ENCODE measurements around the gene IVD. TPM values are rescaled to one million over a fixed set of nuclear protein-coding genes. Genes with fewer than 3 reads are reported as not detected.

Gene IVD
- total and polyA plus RNA-seq, 8 donors = 23.8 to 41.3 (median 30.1) TPM

DNA sequence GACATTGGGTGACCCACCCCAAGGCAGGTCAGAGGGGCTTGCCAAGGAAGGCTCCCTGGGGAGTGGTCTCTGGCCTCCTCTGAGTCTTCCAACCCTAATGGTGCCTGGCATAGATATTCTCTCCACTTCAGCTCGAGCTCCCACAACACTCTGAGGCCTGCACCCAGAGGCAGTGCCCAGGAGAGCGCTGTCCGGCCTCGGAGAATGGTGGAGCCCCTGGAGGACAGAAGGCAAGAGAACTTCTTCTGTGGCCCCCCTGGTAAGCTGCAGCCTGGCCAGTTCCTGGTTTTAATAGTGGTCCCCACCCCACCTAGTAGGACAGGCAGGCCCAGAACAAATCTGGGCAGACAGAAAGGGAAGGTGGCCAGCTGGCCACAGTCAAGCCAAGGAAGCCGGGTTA lies 40.6 kb upstream of the IVD start:
- ATAC-seq (no peak), FAIRE-seq (no peak), DNase-seq (no peak)
- Histone ChIP-seq H3K27me3 (no peaks in the 10 kb centered on the region), H3K9me3 (no peaks in the 10 kb centered on the region), H3K36me3 (no peaks in the 10 kb centered on the region), H3K27ac (no peak overlapping the region), H3K4me1 (peaks cover 6 to 8% (median 8%) of the 10 kb centered on the region in 3 donors), H3K4me3 (no peak overlapping the region)
- 91 to 95% methylated on average over 5 of the region's 5 CpGs for WGBS, 2 donors
- intact Hi-C loops (cut with DNase I) = no loop called here
- TF ChIP-seq, protein P1, sequence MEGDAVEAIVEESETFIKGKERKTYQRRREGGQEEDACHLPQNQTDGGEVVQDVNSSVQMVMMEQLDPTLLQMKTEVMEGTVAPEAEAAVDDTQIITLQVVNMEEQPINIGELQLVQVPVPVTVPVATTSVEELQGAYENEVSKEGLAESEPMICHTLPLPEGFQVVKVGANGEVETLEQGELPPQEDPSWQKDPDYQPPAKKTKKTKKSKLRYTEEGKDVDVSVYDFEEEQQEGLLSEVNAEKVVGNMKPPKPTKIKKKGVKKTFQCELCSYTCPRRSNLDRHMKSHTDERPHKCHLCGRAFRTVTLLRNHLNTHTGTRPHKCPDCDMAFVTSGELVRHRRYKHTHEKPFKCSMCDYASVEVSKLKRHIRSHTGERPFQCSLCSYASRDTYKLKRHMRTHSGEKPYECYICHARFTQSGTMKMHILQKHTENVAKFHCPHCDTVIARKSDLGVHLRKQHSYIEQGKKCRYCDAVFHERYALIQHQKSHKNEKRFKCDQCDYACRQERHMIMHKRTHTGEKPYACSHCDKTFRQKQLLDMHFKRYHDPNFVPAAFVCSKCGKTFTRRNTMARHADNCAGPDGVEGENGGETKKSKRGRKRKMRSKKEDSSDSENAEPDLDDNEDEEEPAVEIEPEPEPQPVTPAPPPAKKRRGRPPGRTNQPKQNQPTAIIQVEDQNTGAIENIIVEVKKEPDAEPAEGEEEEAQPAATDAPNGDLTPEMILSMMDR (IDR thresholded peaks at IDR 0.05) = no peak

DNA sequence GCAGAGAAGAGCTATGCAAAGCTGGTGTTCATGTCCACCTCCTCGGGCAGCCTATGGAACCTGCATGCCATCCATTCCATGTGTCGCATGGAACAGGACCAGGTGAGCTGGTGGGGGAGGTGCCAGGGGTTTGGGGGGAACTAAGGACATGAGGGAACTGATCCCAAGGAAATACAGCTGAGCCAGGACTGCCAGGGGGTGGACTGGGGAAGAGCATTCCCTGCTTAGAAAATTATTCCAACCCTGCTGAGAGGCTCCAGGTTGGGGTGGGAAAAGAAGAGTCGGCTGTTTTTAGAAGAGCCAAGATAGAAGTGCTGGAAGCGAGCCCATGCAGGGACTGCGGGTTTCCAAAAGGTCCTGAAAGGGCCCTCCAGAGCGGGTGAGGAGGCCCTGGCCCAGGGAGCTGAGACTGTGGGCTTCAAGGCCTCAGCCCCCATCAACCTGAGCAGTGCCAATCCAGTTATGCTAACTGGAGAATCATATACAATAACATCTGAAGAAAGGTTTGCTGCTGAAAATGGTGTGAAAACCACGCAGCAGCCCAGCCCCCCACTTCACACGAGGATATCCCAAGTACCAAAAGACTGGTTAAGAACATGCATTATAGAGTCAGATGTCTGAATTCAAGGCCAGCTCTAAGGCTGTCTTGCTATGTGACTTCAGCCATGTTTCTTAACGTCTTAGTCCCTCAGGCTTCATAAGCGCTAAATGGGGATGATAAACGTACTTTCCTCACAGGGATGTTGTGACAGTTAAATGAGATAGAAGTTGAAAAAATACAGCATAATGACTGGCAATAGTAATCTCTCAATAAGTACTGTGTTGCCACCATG lies 39.8 kb upstream of the IVD start:
- TF ChIP-seq, protein P1 (IDR thresholded peaks at IDR 0.05) = no peak
- Histone ChIP-seq H3K9me3 (no peaks in the 10 kb centered on the region), H3K4me3 (no peak overlapping the region), H3K27ac (no peak overlapping the region), H3K4me1 (peaks cover 6 to 8% (median 8%) of the 10 kb centered on the region in 3 donors), H3K36me3 (no peaks in the 10 kb centered on the region), H3K27me3 (no peaks in the 10 kb centered on the region)
- intact Hi-C loops (cut with DNase I) = no loop called here
- DNase-seq (no peak), ATAC-seq (no peak), FAIRE-seq (no peak)
- 86 to 89% methylated on average over 11 of the region's 11 CpGs for WGBS, 2 donors

DNA sequence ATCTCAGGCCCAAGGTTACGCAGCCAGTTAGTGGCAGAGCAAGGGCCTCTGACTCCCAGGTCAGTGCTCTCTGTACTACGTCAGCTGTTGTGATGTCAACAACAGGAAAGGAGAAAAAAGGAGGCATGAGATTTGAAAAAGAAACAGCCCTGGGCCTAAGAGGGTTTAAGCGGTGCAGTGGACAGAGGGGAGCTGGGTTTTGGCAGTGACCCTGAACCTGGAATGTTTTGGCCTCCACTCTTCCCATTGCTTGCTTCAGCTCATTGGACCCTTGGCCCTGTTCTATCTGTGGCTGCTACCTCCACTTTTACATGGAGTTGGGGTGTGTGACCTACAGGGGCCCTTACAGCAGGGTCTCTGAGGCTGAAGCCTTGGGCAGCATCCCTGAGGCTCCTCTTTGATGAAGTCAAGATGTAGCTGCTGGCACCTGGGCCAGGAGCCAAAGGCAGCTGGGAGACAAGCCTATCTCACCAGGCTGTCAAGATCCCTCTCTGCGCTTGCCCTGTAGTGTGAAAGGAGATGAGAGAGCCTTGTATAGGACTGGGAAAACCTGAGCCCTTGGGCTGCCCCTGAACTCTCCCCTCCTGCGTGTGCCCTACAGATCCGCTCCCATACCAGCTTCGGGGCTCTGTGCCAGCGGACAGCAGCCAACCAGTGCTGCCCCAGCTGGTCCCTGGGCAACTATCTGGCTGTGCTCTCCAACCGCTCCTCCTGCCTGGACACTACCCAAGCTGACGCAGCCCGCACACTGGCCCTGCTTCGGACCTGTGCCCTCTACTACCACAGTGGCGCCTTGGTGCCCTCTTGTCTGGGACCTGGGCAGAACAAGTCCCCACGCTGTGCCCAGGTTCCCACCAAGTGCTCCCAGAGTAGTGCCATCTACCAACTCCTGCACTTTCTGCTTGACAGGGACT lies 38.9 kb upstream of the IVD start:
- TF ChIP-seq, protein P1 (IDR thresholded peaks at IDR 0.05) = no peak
- no peaks in the 10 kb centered on the region for H3K27me3 ChIP-seq
- H3K27ac ChIP-seq = peak overlapping the region; percentile 41 to 75 (median 67)
- H3K36me3 ChIP-seq = no peaks in the 10 kb centered on the region
- DNase-seq = peak; percentile 86 to 98 (median 91)
- peak overlapping the region in 1 of 4 donors; percentile 43 for H3K4me3 ChIP-seq
- peak; percentile 78 to 82 (median 80) for ATAC-seq
- H3K9me3 ChIP-seq = no peaks in the 10 kb centered on the region
- no peak for FAIRE-seq
- 44 to 46% methylated on average over 14 of the region's 14 CpGs for WGBS, 2 donors
- intact Hi-C loops (cut with DNase I) = no loop called here
- peaks cover 6 to 8% (median 8%) of the 10 kb centered on the region in 3 donors for H3K4me1 ChIP-seq

DNA sequence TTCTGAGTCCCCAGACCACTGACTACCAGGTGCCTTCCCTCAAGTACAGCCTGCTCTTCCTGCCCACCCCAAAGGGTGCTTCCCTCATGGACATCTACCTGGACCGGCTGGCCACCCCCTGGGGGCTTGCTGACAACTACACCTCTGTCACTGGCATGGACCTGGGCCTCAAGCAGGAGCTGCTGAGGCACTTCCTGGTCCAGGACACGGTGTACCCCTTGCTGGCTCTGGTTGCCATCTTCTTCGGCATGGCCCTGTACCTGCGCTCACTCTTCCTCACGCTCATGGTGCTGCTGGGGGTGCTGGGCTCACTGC lies 38.3 kb upstream of the IVD start:
- Histone ChIP-seq H3K27me3 (no peaks in the 10 kb centered on the region), H3K9me3 (no peaks in the 10 kb centered on the region), H3K4me1 (peaks cover 6 to 8% (median 8%) of the 10 kb centered on the region in 3 donors), H3K36me3 (no peaks in the 10 kb centered on the region), H3K4me3 (peak overlapping the region in 2 of 4 donors; percentile 22 to 43), H3K27ac (peak overlapping the region; percentile 41 to 75 (median 67))
- TF ChIP-seq, protein P1 (IDR thresholded peaks at IDR 0.05) = no peak
- FAIRE-seq (no peak), ATAC-seq (peak in 3 of 4 donors; percentile 1 to 8 (median 2)), DNase-seq (peak in 1 of 6 donors; percentile 74)
- intact Hi-C loops (cut with DNase I) = no loop called here
- 79 to 84% methylated on average over 5 of the region's 5 CpGs for WGBS, 2 donors

All from pancreas (tissue), 10 donors.